H4 (cell line): Measurements from ENCODE around the gene AFG1L. TPM values are rescaled to one million over a fixed set of nuclear protein-coding genes. Genes with fewer than 3 reads are reported as not detected.

Source experiments
- total RNA-seq: library from RNA; depleted of rRNA; stranded (reverse); fragments of >200 nt; shearing (Covaris generic); gene quantifications from 2 replicates; pipeline ENCODE4 v1.2.3, GENCODE V29; 2014; rRNA removed

The AFG1L gene
- total RNA-seq, 1 experiment from 2014 or later: 2.7 TPM

Other genes with a start within 250 kb of the AFG1L start
- 19.0 and 29.8 TPM in 2 replicates for gene OSTM1, start 220.3 kb upstream of the AFG1L start, total RNA-seq
- gene NR2E1, start 129.0 kb upstream of the AFG1L start, total RNA-seq: 0.39 and 0.51 TPM in 2 replicates
- gene SNX3, start 34.0 kb upstream of the AFG1L start, total RNA-seq: 114 and 121 TPM in 2 replicates